HL-60/S4 (cell line): ENCODE measurements around the gene TARBP2.

Experiments
- in situ Hi-C: fragments of 300-500 bp; cut with MboI; formaldehyde crosslinking; loops from 2 replicates; pipeline ENCODE4 v1.14.3; 2022; ENCODE audit warnings: low sequenced_read_pairs

The TARBP2 gene

DNA sequence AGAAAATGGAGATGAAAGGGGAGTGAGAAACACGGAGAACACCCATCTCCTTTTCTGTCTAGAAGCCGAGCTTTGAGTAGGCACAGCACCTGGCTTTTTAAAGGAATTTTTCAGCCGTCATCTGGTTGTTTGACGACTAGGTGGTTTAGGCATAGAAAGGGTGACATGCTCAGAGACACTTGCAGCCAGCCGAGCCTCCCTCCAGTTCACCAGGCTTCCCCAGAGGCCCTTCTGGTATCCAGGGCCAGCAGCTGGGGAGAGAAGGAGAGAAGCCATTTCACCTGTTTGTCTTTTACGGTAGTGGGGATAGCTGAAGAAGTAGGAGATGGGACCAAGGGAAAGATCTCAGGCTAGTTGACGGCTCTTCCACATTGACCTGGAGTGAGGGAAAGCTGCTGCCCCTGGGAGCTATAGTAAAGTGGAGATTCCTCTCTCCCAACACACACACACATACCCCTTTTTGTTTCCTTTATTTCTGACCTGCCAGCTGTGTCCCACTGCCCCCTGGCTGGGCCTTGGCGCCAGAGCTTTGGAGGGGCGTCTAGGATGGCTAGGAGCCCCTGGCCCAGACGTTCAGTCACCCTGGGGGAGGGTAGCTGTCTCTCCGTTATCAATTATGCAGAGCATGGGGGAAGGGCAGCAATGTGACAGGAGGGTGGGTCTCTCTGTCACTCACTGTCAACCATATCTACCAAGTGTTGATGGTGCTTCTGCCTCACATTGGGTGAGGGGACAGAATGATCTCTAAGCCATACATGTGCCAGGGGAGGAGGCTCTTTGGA lies 7.3 kb upstream of the TARBP2 start:
- in situ Hi-C loops = no loop called here

- in situ Hi-C loops = no loop called here
These were observed 5.0 kb upstream of the TARBP2 start for GRCh38 chr12:53495903-53496751.

DNA sequence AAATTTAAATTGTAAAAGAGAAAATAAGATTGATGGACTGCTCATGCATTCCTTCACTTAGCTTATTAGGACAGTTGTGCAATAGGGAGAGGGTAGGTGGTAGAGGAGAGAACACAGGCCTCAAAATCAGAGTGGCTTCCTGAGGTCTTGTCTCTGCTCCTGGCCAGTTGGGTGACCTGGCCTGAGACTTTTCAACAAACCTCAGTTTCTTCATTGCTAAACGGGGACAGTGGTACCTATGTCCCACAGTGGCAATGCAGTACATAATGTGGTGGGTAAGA lies 4.4 kb upstream of the TARBP2 start:
- in situ Hi-C loops = no loop called here

DNA sequence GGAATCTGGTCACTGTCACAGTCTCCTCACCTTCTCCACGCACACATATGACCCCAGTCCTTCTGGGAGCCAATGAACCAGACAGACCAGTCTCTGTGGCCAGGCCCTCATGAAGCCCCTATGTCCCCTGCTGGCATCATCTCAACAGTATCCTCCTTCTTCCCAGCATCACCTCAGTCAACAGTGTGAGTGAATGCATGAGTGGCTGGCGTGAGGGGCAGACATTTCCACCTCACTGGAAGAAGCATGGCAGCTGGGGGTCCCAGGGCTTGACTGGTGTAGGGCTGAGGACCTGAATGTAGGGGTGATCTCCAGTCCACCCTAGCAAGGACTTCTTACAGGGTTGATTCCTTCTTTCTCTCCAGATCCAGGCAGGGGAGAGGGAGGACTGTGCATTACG lies 3.6 kb upstream of the TARBP2 start:
- in situ Hi-C loops = no loop called here

DNA sequence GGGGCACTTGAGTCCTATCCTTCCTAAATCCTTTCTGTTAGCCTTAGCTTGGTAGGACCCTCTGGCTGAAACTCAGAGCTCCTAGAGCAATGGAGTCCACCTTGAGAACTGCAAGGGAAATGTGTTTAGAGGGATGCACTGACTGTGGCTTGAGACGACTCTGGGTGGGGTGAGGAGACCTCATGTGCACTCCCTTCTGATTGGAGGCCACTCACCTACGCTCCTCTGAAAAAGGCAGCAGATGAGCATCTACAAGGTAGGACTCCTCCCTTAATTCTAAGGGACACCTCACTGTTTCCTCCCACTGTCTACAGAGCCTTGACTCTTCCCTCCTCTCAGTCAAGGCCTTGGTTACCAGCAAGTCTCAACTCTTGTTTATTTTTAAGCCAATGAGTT lies 2.9 kb upstream of the TARBP2 start:
- in situ Hi-C loops = no loop called here

GRCh38 chr12:53499266-53500141 lies 1.6 kb upstream of the TARBP2 start, which contains the start of gene MAP3K12:
Gene MAP3K12, minus strand, starts transcription at chr12:53499458. Its CDS starts 12,067 bp downstream, at chr12:53487391.
- in situ Hi-C loops = loop anchor here (10.0 kb wide), 1 partner anchor 155 kb away; no protein-coding TSS in a partner anchor

DNA sequence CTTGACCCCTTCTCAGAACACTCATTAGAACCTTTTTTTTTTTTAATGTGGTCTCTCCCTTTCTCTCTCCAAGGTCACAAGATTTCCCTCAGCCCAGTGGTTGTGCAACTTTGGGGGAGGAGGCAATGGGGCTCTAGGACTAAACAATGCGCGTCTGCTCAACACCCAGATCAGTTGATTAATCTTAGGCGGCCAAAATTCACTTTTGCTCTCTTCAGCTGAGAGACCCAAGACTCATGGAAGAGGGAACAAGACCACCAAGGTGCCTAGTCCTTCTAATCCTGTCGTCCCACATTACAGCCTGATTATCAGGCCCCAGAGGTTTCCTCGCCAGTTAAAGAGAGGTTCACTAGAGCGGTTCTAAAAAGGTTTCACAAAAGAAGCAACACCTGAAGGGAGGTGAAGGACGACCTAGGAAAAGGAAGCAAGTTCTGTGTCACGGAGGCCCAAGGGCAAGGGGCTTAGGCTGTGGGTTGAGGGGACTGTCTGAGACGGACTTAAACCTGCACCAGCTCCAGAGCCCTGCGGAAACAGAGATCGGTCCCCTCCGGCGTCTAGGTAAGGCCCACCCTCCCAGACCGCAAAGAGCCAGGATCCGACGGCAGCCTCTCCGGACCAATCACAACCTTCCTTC lies 824 bp upstream of the TARBP2 start:
- in situ Hi-C loops = loop anchor here (10.0 kb wide), 1 partner anchor 155 kb away; no protein-coding TSS in a partner anchor

DNA sequence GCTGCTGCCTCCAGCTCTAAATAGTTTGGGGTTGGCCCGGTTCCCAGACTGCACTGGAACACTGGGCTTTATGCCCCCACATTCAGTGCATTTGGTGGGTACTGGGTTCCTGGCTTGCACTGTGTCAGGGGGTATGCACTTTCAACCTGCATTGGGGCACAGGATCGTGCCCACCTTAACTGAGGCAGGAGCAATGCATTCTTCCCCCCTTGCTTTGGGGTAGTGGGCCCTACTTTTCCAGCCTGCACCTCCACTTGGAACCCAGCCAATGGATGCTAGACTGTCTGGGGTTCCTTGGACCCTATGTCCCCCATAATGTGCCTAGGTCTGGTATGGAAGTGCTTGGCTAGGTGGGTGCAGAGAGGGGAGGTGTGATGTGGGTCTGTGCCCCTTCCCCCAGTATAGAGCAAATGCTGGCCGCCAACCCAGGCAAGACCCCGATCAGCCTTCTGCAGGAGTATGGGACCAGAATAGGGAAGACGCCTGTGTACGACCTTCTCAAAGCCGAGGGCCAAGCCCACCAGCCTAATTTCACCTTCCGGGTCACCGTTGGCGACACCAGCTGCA lies 615 bp downstream of the TARBP2 start:
- in situ Hi-C loops = loop anchor here (10.0 kb wide), 1 partner anchor 157 kb away; no protein-coding TSS in a partner anchor

DNA sequence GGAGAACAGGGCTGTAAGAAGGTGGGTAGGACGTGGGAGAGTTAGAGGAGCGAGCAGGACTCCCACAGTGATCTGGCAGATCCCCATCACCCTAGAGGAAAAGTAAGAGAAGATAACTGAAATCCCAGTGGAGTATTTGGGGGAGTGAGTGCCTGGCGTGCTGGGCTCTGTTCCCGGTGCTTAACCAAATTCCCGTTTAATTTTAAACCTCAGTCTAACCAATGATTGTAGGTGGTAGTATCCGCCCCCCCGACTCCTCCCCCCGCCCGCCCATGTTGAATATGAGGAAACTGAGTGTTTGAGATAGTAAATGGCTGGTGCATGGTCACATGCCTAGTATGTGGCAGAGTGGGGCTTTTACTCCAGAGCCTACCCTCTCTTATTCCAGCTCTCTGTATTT lies 1.2 kb downstream of the TARBP2 start:
- in situ Hi-C loops = loop anchor here (10.0 kb wide), 1 partner anchor 158 kb away; no protein-coding TSS in a partner anchor

DNA sequence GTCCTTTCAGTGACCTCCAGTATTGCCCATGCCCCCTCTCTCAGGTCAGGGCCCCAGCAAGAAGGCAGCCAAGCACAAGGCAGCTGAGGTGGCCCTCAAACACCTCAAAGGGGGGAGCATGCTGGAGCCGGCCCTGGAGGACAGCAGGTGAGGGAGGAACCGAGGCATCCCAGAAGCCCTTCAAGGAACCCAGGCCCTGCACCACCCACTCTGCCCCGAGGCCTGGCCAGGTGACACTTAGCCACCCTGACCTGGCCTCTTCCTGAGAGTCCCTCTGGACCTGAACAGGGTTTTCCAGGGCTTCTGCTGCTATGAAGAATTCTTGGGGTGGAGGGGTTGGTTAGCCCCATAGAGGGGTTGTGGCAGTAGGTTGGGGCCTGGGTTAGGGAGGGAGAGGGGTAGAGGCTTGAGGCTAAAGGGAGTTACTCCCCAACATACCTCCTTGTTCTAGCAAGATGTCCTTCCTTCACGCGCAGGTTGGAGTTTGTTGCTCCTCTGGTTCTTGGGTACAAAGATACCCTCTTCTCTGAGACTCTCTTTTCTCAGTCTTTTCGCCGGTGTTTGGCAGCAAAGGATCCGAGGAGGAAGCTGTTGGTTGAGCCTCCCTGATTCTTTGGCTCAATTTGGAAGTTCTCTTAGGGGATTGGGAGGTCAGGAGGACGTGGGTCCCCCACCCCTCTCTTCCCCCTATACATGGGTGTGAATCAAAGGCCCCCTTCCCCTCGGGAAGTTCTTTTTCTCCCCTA lies 2.1 kb downstream of the TARBP2 start:
- in situ Hi-C loops = loop anchor here (10.0 kb wide), 1 partner anchor 158 kb away; no protein-coding TSS in a partner anchor

GRCh38 chr12:53504004-53504920 lies 3.2 kb downstream of the TARBP2 start:
- in situ Hi-C loops = loop anchor here (10.0 kb wide), 1 partner anchor 159 kb away; no protein-coding TSS in a partner anchor

- in situ Hi-C loops = loop anchor here (10.0 kb wide), 1 partner anchor 160 kb away; no protein-coding TSS in a partner anchor
These were observed 4.0 kb downstream of the TARBP2 start for GRCh38 chr12:53505086-53505485.

- in situ Hi-C loops = loop anchor here (10.0 kb wide), 1 partner anchor 161 kb away; no protein-coding TSS in a partner anchor
These were observed 4.7 kb downstream of the TARBP2 start for GRCh38 chr12:53505555-53506449.

- in situ Hi-C loops = loop anchor here (10.0 kb wide), 1 partner anchor 162 kb away; no protein-coding TSS in a partner anchor
These were observed 5.3 kb downstream of the TARBP2 start for GRCh38 chr12:53506450-53506785.

GRCh38 chr12:53506881-53507602 lies 6.0 kb downstream of the TARBP2 start, which contains the start of gene NPFF:
Gene NPFF, minus strand, starts transcription at chr12:53507484. Its CDS starts 10 bp downstream, at chr12:53507474.
- in situ Hi-C loops = loop anchor here (10.0 kb wide), 1 partner anchor 162 kb away; no protein-coding TSS in a partner anchor

- in situ Hi-C loops = loop anchor here (10.0 kb wide), 1 partner anchor 163 kb away; no protein-coding TSS in a partner anchor
These were observed 6.5 kb downstream of the TARBP2 start for GRCh38 chr12:53507603-53507885.
